Right atrium auricular region (tissue), 2 donors: ENCODE measurements around the gene SFT2D2. TPM values are rescaled to one million over a fixed set of nuclear protein-coding genes. Genes with fewer than 3 reads are reported as not detected.

ENCODE experiments used
- DNase-seq: peaks from one replicate; pipeline ENCODE4 v3.0.0-alpha.2; 2019; ENCODE audit warnings: low spot score
- H3K27ac ChIP-seq, 2 donors: fragments of 200-600 bp; sonication (generic); 1 replicate in 1 of 2; 2 replicates in 1 of 2; pipeline ENCODE4 v1.5.1; 2016 to 2019
- H3K27me3 ChIP-seq, 2 donors: fragments of 200-600 bp; sonication (generic); one replicate each; pipeline versions ENCODE4 v1.5.1 to v1.6.0; 2017 to 2019
- H3K36me3 ChIP-seq: fragments of 200-600 bp; sonication (generic); one replicate; pipeline ENCODE4 v1.5.1; 2016
- H3K4me1 ChIP-seq, 2 donors: fragments of 200-600 bp; sonication (generic); one replicate each; pipeline versions ENCODE4 v1.5.1 to v1.6.0; 2017 to 2019
- H3K4me3 ChIP-seq, 2 donors: fragments of 200-600 bp; sonication (generic); 1 replicate in 1 of 2; 2 replicates in 1 of 2; pipeline ENCODE4 v1.5.1; 2017 to 2019; ENCODE audit warnings: mild to moderate bottlenecking in 1 of 2, moderate library complexity in 1 of 2
- H3K9me3 ChIP-seq, 2 donors: fragments of 200-600 bp; sonication (generic); one replicate each; pipeline ENCODE4 v1.5.1; 2019
- total RNA-seq, 2 donors: library from RNA; depleted of rRNA; stranded (reverse); fragments of >200 nt; gene quantifications; one replicate each; pipeline ENCODE4 v1.1.0, GENCODE V29; 2016
- TF ChIP-seq, protein P1 (sequence below), 2 donors: fragments of 200-600 bp; sonication (generic); IDR thresholded peaks; one replicate each; pipeline ENCODE4 v1.5.1; 2019; ENCODE audit warnings: antibody characterized with exemption in 2 of 2

The SFT2D2 gene
- total RNA-seq, 2 donors from 2014 or later, result 12.5 to 23.7 TPM

DNA sequence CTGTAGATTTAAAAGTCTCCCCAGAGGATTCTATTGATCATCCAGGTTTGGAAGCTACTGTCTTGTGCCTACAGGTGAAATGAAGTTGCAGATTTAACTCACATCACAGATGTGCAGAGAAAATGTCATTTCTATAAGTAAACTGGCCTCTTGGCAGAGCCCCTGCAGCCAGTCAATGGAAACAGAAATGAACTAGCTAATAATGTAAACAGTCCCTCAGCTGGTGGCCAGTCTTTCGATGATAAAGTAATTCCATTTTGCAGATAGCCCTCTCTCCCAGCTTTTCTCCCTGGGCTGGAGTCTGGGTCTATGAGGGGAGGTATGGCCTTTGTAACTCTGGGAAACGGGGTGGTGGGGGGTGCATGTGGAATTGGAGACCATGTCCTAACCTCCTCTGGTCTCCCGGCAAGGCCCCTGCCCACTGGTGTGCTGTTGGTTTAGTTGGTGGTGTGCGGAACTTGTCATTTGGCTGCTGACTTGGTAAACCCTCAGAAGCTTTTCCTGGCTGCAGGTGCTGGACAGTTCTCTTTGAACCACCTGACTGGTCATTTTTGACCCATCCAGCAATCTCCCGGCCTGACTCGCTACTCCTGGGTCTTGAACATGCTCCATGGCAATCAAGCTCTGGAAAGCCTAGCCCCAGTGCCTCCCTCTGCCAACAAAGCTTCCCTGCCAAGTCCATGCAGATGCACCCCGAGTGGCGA is 69.8 kb downstream of the SFT2D2 start:
- H3K36me3 ChIP-seq, result no peaks in the 10 kb centered on the region
- no peaks in the 10 kb centered on the region for H3K9me3 ChIP-seq
- no peaks in the 10 kb centered on the region for H3K4me1 ChIP-seq
- H3K27ac ChIP-seq, result no peak overlapping the region
- DNase-seq, result no peak
- H3K27me3 ChIP-seq, result no peaks in the 10 kb centered on the region
- TF ChIP-seq, protein P1, sequence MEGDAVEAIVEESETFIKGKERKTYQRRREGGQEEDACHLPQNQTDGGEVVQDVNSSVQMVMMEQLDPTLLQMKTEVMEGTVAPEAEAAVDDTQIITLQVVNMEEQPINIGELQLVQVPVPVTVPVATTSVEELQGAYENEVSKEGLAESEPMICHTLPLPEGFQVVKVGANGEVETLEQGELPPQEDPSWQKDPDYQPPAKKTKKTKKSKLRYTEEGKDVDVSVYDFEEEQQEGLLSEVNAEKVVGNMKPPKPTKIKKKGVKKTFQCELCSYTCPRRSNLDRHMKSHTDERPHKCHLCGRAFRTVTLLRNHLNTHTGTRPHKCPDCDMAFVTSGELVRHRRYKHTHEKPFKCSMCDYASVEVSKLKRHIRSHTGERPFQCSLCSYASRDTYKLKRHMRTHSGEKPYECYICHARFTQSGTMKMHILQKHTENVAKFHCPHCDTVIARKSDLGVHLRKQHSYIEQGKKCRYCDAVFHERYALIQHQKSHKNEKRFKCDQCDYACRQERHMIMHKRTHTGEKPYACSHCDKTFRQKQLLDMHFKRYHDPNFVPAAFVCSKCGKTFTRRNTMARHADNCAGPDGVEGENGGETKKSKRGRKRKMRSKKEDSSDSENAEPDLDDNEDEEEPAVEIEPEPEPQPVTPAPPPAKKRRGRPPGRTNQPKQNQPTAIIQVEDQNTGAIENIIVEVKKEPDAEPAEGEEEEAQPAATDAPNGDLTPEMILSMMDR (IDR thresholded peaks at IDR 0.05), result no peak
- H3K4me3 ChIP-seq, result no peak overlapping the region

- Histone ChIP-seq H3K4me1 (no peaks in the 10 kb centered on the region), H3K4me3 (no peak overlapping the region), H3K36me3 (no peaks in the 10 kb centered on the region), H3K27me3 (no peaks in the 10 kb centered on the region), H3K27ac (no peak overlapping the region), H3K9me3 (no peaks in the 10 kb centered on the region)
- TF ChIP-seq, protein P1 (IDR thresholded peaks at IDR 0.05), result no peak
- DNase-seq, result no peak
Observed at GRCh38 chr1:168297019-168297730, 71.4 kb downstream of the SFT2D2 start.

- no peaks in the 10 kb centered on the region for H3K36me3 ChIP-seq
- no peak overlapping the region for H3K4me3 ChIP-seq
- no peak overlapping the region for H3K27ac ChIP-seq
- TF ChIP-seq, protein P1 (IDR thresholded peaks at IDR 0.05), result no peak
- DNase-seq, result no peak
- H3K9me3 ChIP-seq, result no peaks in the 10 kb centered on the region
- no peaks in the 10 kb centered on the region for H3K27me3 ChIP-seq
- H3K4me1 ChIP-seq, result no peaks in the 10 kb centered on the region
Observed at GRCh38 chr1:168298446-168298845, 72.6 kb downstream of the SFT2D2 start.

DNA sequence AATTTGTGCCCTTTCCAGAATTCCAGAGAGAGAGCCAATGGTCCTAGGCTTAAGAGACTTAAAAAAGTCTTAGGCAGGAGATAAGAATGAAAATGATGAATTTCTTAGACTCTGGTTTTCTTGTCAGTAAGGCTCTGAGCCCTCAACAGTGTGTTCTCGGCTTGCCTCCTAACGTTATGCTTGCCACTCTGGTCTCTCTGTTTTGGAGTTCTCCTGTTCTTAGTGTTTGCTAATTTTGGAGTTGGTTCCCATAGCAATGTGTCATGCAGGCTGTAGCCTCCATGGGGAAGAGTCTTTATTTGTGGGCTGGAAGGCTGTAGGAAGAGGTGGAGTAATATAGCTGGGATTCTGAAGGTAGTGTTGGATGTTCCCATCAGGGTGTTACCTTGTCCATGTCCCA is 74.8 kb downstream of the SFT2D2 start:
- no peaks in the 10 kb centered on the region for H3K9me3 ChIP-seq
- TF ChIP-seq, protein P1 (IDR thresholded peaks at IDR 0.05), result no peak
- no peak overlapping the region for H3K4me3 ChIP-seq
- no peak overlapping the region for H3K27ac ChIP-seq
- H3K27me3 ChIP-seq, result no peaks in the 10 kb centered on the region
- DNase-seq, result no peak
- H3K36me3 ChIP-seq, result no peaks in the 10 kb centered on the region
- no peaks in the 10 kb centered on the region for H3K4me1 ChIP-seq

GRCh38 chr1:168301664-168302320 is 76.0 kb downstream of the SFT2D2 start:
- Histone ChIP-seq H3K4me3 (no peak overlapping the region), H3K36me3 (no peaks in the 10 kb centered on the region), H3K4me1 (no peaks in the 10 kb centered on the region), H3K27ac (no peak overlapping the region), H3K27me3 (no peaks in the 10 kb centered on the region), H3K9me3 (no peaks in the 10 kb centered on the region)
- TF ChIP-seq, protein P1 (IDR thresholded peaks at IDR 0.05), result no peak
- no peak for DNase-seq

Other genes with a start within 250 kb of the SFT2D2 start
- gene GPR161, start 89.1 kb upstream of the SFT2D2 start, total RNA-seq, result 1 to 10 TPM; 2.9 to 3.2 TPM
- 10 to 100 TPM; 26.9 to 31.9 TPM for gene TIPRL, start 47.0 kb upstream of the SFT2D2 start, total RNA-seq
- under 1 TPM; 0.30 to 0.63 TPM for gene TBX19, start 54.9 kb downstream of the SFT2D2 start, total RNA-seq